GM21381 (cell line): ENCODE data around the gene SLC38A1.
"Not testable (repeated sequence)": the region's sequence is repeated elsewhere in the genome, so short reads cannot be mapped to it uniquely, and the experiment has no call there.

Experiments used
- ATAC-seq: cut with Tn5 transposase; IDR thresholded peaks from one replicate; pipeline ENCODE4 v1.9.1; 2021; ENCODE audit warnings: mild to moderate bottlenecking, moderate library complexity; ENCODE audit not compliant: unreplicated experiment

SLC38A1 gene

GRCh38 chr12:46265102-46265501, 3.7 kb downstream of the SLC38A1 start:
- ATAC-seq = no peak

- no peak for ATAC-seq
Observed at GRCh38 chr12:46264057-46264456, 4.8 kb downstream of the SLC38A1 start.

- no peak for ATAC-seq
Observed at GRCh38 chr12:46263140-46264016, 5.5 kb downstream of the SLC38A1 start.

- ATAC-seq = no peak
Observed at GRCh38 chr12:46261646-46262045, 7.2 kb downstream of the SLC38A1 start.

- no peak for ATAC-seq
Observed at GRCh38 chr12:46260913-46261476, 7.8 kb downstream of the SLC38A1 start.

GRCh38 chr12:46260124-46260912, 8.5 kb downstream of the SLC38A1 start:
- ATAC-seq = no peak

- ATAC-seq = no peak
Observed at GRCh38 chr12:46259713-46260112, 9.1 kb downstream of the SLC38A1 start.

- no peak for ATAC-seq
Observed at GRCh38 chr12:46259071-46259470, 9.8 kb downstream of the SLC38A1 start.

GRCh38 chr12:46258129-46258528, 10.7 kb downstream of the SLC38A1 start:
- ATAC-seq = no peak

- no peak for ATAC-seq
Observed at GRCh38 chr12:46256942-46257341, 11.9 kb downstream of the SLC38A1 start.

- no peak for ATAC-seq
Observed at GRCh38 chr12:46253544-46254162, 15.2 kb downstream of the SLC38A1 start.

- not testable (repeated sequence) for ATAC-seq
Observed at GRCh38 chr12:46251994-46252393, 16.8 kb downstream of the SLC38A1 start.

- not testable (repeated sequence) for ATAC-seq
Observed at GRCh38 chr12:46249960-46250359, 18.9 kb downstream of the SLC38A1 start.

GRCh38 chr12:46246021-46246700, 22.7 kb downstream of the SLC38A1 start:
- no peak for ATAC-seq

GRCh38 chr12:46244997-46245396, 23.8 kb downstream of the SLC38A1 start:
- ATAC-seq = no peak

GRCh38 chr12:46244273-46244915, 24.4 kb downstream of the SLC38A1 start:
- ATAC-seq = no peak

- no peak for ATAC-seq
Observed at GRCh38 chr12:46242569-46242968, 26.3 kb downstream of the SLC38A1 start.

GRCh38 chr12:46240436-46240835, 28.4 kb downstream of the SLC38A1 start:
- no peak for ATAC-seq

- ATAC-seq = no peak
Observed at GRCh38 chr12:46238821-46239220, 30.0 kb downstream of the SLC38A1 start.
